Trophoblast cell (in vitro differentiated cells and primary cell): ENCODE measurements around the gene PIWIL1.

ENCODE experiments used
- DNase-seq, 2 donors: peaks; one replicate each; pipeline ENCODE4 v3.0.0-alpha.2; 2016
- H2AFZ ChIP-seq: 2 replicates; pipeline ENCODE4 v1.6.1; 2013; ENCODE audit warnings: low read length, moderate library complexity, mild to moderate bottlenecking; ENCODE audit not compliant: insufficient read depth, poor library complexity
- H2AK5ac ChIP-seq: 2 replicates; pipeline ENCODE4 v1.6.1; 2013; ENCODE audit warnings: mild to moderate bottlenecking, low read length
- H2BK120ac ChIP-seq: 2 replicates; pipeline ENCODE4 v1.6.1; 2013; ENCODE audit warnings: low read length, mild to moderate bottlenecking, moderate library complexity; ENCODE audit not compliant: insufficient read depth, poor library complexity
- H2BK12ac ChIP-seq: 2 replicates; pipeline ENCODE4 v1.6.1; 2013; ENCODE audit warnings: mild to moderate bottlenecking, low read length, moderate library complexity
- H2BK5ac ChIP-seq: 2 replicates; pipeline ENCODE4 v1.6.1; 2013; ENCODE audit warnings: low read length, low read depth, moderate library complexity, mild to moderate bottlenecking; ENCODE audit not compliant: poor library complexity
- H3K14ac ChIP-seq: 2 replicates; pipeline ENCODE4 v1.6.1; 2013; ENCODE audit warnings: mild to moderate bottlenecking, low read length
- H3K18ac ChIP-seq: 2 replicates; pipeline ENCODE4 v1.6.1; 2013; ENCODE audit warnings: mild to moderate bottlenecking, low read length
- H3K23ac ChIP-seq: 2 replicates; pipeline ENCODE4 v1.6.1; 2013; ENCODE audit warnings: low read length
- H3K27ac ChIP-seq: 2 replicates; pipeline ENCODE4 v1.5.1; 2013; ENCODE audit warnings: low read depth, mild to moderate bottlenecking, inconsistent platforms, low read length, moderate library complexity
- H3K27me3 ChIP-seq: 2 replicates; pipeline ENCODE4 v1.6.1; 2013; ENCODE audit warnings: inconsistent platforms, mild to moderate bottlenecking, low read length, moderate library complexity; ENCODE audit not compliant: insufficient read depth
- H3K36me3 ChIP-seq, 2 experiments: 1 replicate in 1 of 2; 2 replicates in 1 of 2; pipeline ENCODE4 v1.6.1; 2013; ENCODE audit warnings: low read length in 2 of 2, mild to moderate bottlenecking in 2 of 2, moderate library complexity in 1 of 2; ENCODE audit not compliant: insufficient read depth in 2 of 2, control insufficient read depth in 1 of 2
- H3K4ac ChIP-seq: 2 replicates; pipeline ENCODE4 v1.6.1; 2013; ENCODE audit warnings: low read depth, mild to moderate bottlenecking, low read length, moderate library complexity
- H3K4me1 ChIP-seq, 2 experiments: 1 replicate in 1 of 2; 2 replicates in 1 of 2; pipeline ENCODE4 v1.6.1; 2013; ENCODE audit warnings: low read length in 2 of 2, mild to moderate bottlenecking in 2 of 2, moderate library complexity in 1 of 2; ENCODE audit not compliant: insufficient read depth in 2 of 2, control insufficient read depth in 1 of 2
- H3K4me2 ChIP-seq: 2 replicates; pipeline ENCODE4 v1.6.1; 2013; ENCODE audit warnings: inconsistent platforms, mild to moderate bottlenecking, low read length, moderate library complexity
- H3K4me3 ChIP-seq: 2 replicates; pipeline ENCODE4 v1.5.1; 2013; ENCODE audit warnings: mild to moderate bottlenecking, low read depth, low read length, inconsistent platforms
- H3K79me1 ChIP-seq: one replicate; pipeline ENCODE4 v1.6.1; 2013; ENCODE audit warnings: low read length
- H3K79me2 ChIP-seq: 2 replicates; pipeline ENCODE4 v1.6.1; 2013; ENCODE audit warnings: low read length, mild to moderate bottlenecking; ENCODE audit not compliant: control insufficient read depth, insufficient read depth, poor library complexity
- H3K9ac ChIP-seq: 2 replicates; pipeline ENCODE4 v1.6.1; 2013; ENCODE audit warnings: mild to moderate bottlenecking, low read length
- H3K9me3 ChIP-seq: 2 replicates; pipeline ENCODE4 v1.6.1; 2013; ENCODE audit warnings: low read depth, mild to moderate bottlenecking, control low read depth, inconsistent platforms, low read length; ENCODE audit not compliant: insufficient read depth
- H4K12ac ChIP-seq: 2 replicates; pipeline ENCODE4 v1.6.1; 2013; ENCODE audit warnings: low read depth, mild to moderate bottlenecking, low read length, moderate library complexity
- H4K8ac ChIP-seq: 2 replicates; pipeline ENCODE4 v1.6.1; 2013; ENCODE audit warnings: low read depth, mild to moderate bottlenecking, low read length, moderate library complexity
- H4K91ac ChIP-seq: one replicate; pipeline ENCODE4 v1.6.1; 2013; ENCODE audit warnings: low read depth, mild to moderate bottlenecking, low read length, moderate library complexity
- WGBS: extraction: QIAGEN DNeasy Blood & Tissue Kit; methylation state at CpG from one replicate; pipeline ENCODE4 v1.1.7; 2013; ENCODE audit warnings: missing lambda C conversion rate; ENCODE audit not compliant: insufficient read length, insufficient coverage; ENCODE audit errors: extremely low coverage; 5-methylcytosine and 5-hydroxymethylcytosine counted together

PIWIL1 gene

DNA sequence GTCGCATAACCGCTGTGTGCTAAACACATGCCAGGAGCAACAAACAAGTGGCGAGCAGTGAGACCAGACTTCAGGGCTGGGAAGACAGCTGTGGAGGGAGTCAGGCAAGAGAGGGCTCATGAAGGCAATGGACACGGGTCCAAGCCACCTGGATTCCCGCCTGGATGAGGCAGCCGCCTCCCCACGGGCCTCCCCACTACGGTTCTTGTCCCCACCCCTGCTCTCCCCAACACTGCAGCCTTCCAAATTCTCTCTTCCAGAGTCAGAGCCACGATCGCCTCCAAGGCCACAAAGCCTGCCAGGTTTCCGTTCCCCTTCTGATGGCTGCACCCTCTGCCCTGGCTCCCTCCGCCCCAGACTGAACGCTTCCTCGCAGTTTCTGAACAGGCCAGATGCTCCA is 36.1 kb upstream of the PIWIL1 start:
- no peak overlapping the region for H3K23ac ChIP-seq
- DNase-seq, result no peak
- H2AFZ ChIP-seq, result no peak overlapping the region
- no peaks in the 10 kb centered on the region for H3K4me1 ChIP-seq
- H3K14ac ChIP-seq, result no peak overlapping the region
- no peak overlapping the region for H4K8ac ChIP-seq
- H3K4me3 ChIP-seq, result no peak overlapping the region
- no peak overlapping the region for H2BK5ac ChIP-seq
- no peaks in the 10 kb centered on the region for H3K79me2 ChIP-seq
- H4K12ac ChIP-seq, result no peak overlapping the region
- no peak overlapping the region for H3K4me2 ChIP-seq
- no peak overlapping the region for H2AK5ac ChIP-seq
- H2BK120ac ChIP-seq, result no peak overlapping the region
- no peak overlapping the region for H2BK12ac ChIP-seq
- no peaks in the 10 kb centered on the region for H3K79me1 ChIP-seq
- H3K18ac ChIP-seq, result no peak overlapping the region
- H4K91ac ChIP-seq, result no peak overlapping the region
- H3K27ac ChIP-seq, result no peak overlapping the region
- WGBS, result no CpG with 5 or more reads among the region's 14 CpGs
- no peaks in the 10 kb centered on the region for H3K36me3 ChIP-seq
- H3K27me3 ChIP-seq, result no peaks in the 10 kb centered on the region
- H3K9me3 ChIP-seq, result peaks cover 3% of the 10 kb centered on the region
- no peak overlapping the region for H3K9ac ChIP-seq
- H3K4ac ChIP-seq, result no peak overlapping the region

DNA sequence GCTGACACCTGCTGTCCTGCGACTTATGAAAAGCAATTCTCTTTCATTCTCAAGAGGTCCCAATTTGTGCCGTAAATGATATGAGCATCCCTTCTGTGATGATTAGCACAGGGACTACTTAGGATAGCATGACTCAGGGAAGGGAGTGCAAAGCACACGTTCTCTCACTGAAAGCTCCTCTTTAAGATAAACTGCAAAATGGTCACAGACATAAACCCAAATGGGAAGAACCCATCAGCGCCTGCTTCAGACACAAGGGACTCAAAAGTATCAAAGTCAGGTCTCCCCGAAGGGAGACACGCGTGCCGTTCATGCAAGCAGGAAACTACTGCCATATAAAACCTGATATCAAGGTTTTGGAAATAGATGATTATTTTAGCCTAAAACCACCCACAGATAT is 33.9 kb upstream of the PIWIL1 start:
- no peaks in the 10 kb centered on the region for H3K79me1 ChIP-seq
- no peak overlapping the region for H4K12ac ChIP-seq
- H2BK12ac ChIP-seq, result no peak overlapping the region
- no peaks in the 10 kb centered on the region for H3K4me1 ChIP-seq
- H4K8ac ChIP-seq, result no peak overlapping the region
- no peak overlapping the region for H3K4me3 ChIP-seq
- no peaks in the 10 kb centered on the region for H3K79me2 ChIP-seq
- no peak for DNase-seq
- no peak overlapping the region for H2AK5ac ChIP-seq
- H3K36me3 ChIP-seq, result no peaks in the 10 kb centered on the region
- no peak overlapping the region for H3K4me2 ChIP-seq
- no peak overlapping the region for H3K14ac ChIP-seq
- H3K23ac ChIP-seq, result no peak overlapping the region
- no peak overlapping the region for H3K18ac ChIP-seq
- no peaks in the 10 kb centered on the region for H3K9me3 ChIP-seq
- no peaks in the 10 kb centered on the region for H3K27me3 ChIP-seq
- no CpG with 5 or more reads among the region's 8 CpGs for WGBS
- H3K4ac ChIP-seq, result no peak overlapping the region
- no peak overlapping the region for H2BK5ac ChIP-seq
- H3K9ac ChIP-seq, result no peak overlapping the region
- H4K91ac ChIP-seq, result no peak overlapping the region
- H3K27ac ChIP-seq, result no peak overlapping the region
- no peak overlapping the region for H2BK120ac ChIP-seq
- no peak overlapping the region for H2AFZ ChIP-seq

DNA sequence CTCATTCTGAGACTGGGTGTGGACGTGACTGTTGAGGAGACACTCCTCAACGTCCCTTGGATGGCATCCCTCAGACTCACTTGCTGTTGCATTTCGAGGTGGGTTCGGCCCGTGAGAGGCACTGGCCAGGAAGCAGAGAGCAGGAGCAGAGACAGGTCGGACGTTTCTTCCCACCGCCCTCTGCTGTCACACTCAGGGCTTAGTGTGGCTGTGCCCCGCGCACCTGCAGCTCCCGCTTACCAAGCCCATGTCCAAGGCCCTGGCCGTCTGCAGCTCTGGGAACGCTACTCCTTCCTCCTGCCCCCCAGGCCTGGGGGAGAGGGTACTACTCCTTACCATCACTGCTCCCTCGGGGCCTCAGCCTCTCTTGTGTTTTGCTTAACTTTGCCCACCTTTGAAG is 29.8 kb upstream of the PIWIL1 start:
- DNase-seq, result no peak

DNA sequence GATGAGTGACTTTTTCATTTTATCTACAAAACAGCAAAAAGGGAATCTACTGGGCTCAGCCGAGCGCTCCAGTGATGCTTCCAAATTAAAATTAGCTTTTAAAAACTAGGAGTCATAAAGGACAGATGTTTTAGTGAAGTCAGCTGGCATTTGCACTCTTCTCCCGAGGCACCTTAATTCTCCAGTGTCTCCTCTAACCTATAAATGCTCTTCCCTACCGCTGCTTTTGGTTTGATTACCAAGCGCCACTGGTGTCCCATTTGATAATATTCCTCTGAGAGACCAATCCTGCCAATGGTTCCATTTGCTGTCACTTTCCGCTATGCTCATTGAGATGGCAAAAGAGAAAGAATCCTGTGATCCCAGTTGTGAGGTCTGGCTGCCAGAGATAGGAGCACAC is 29.3 kb upstream of the PIWIL1 start:
- Histone ChIP-seq H3K4me2 (no peak overlapping the region), H4K91ac (no peak overlapping the region), H2AK5ac (no peak overlapping the region), H3K79me1 (no peaks in the 10 kb centered on the region), H2BK12ac (no peak overlapping the region), H3K9me3 (peaks cover under 1% of the 10 kb centered on the region), H4K8ac (no peak overlapping the region), H3K18ac (no peak overlapping the region), H2AFZ (no peak overlapping the region), H3K79me2 (no peaks in the 10 kb centered on the region), H3K9ac (no peak overlapping the region), H3K23ac (no peak overlapping the region), H3K14ac (no peak overlapping the region), H2BK120ac (no peak overlapping the region), H3K4me3 (no peak overlapping the region), H3K36me3 (no peaks in the 10 kb centered on the region), H3K4me1 (no peaks in the 10 kb centered on the region), H3K27ac (no peak overlapping the region), H4K12ac (no peak overlapping the region), H3K27me3 (no peaks in the 10 kb centered on the region), H2BK5ac (no peak overlapping the region), H3K4ac (no peak overlapping the region)
- DNase-seq, result no peak
- no CpG with 5 or more reads among the region's 6 CpGs for WGBS

More for the DNA sequence above, 29.8 kb upstream of the PIWIL1 start:
- WGBS, result no CpG with 5 or more reads among the region's 14 CpGs
- H3K23ac ChIP-seq, result no peak overlapping the region
- no peak overlapping the region for H3K14ac ChIP-seq
- no peak overlapping the region for H3K27ac ChIP-seq
- no peak overlapping the region for H2BK120ac ChIP-seq
- no peaks in the 10 kb centered on the region for H3K79me1 ChIP-seq
- no peak overlapping the region for H3K4me3 ChIP-seq
- H2AK5ac ChIP-seq, result no peak overlapping the region
- no peak overlapping the region for H3K9ac ChIP-seq
- H3K27me3 ChIP-seq, result no peaks in the 10 kb centered on the region
- H4K8ac ChIP-seq, result no peak overlapping the region
- H2BK12ac ChIP-seq, result no peak overlapping the region
- H4K12ac ChIP-seq, result no peak overlapping the region
- no peaks in the 10 kb centered on the region for H3K79me2 ChIP-seq
- no peak overlapping the region for H2BK5ac ChIP-seq
- H3K4ac ChIP-seq, result no peak overlapping the region
- H4K91ac ChIP-seq, result no peak overlapping the region
- H3K4me1 ChIP-seq, result no peaks in the 10 kb centered on the region
- H3K9me3 ChIP-seq, result no peaks in the 10 kb centered on the region
- no peaks in the 10 kb centered on the region for H3K36me3 ChIP-seq
- H2AFZ ChIP-seq, result no peak overlapping the region
- H3K18ac ChIP-seq, result no peak overlapping the region
- H3K4me2 ChIP-seq, result no peak overlapping the region
